GM19467 (cell line): ENCODE data around the gene MAP3K7CL.
"Not testable (repeated sequence)": the region's sequence is repeated elsewhere in the genome, so short reads cannot be mapped to it uniquely, and the experiment has no call there.

Experiments used
- ATAC-seq: cut with Tn5 transposase; IDR thresholded peaks from one replicate; pipeline ENCODE4 v1.9.1; 2021; ENCODE audit warnings: mild to moderate bottlenecking, moderate library complexity; ENCODE audit not compliant: unreplicated experiment

Gene MAP3K7CL

GRCh38 chr21:29133241-29133640 is 2.8 kb downstream of the MAP3K7CL start:
- ATAC-seq, result no peak

GRCh38 chr21:29133796-29134195 is 3.4 kb downstream of the MAP3K7CL start:
- no peak for ATAC-seq

- ATAC-seq, result no peak
Measured at GRCh38 chr21:29135481-29135880, 5.0 kb downstream of the MAP3K7CL start.

- no peak for ATAC-seq
Measured at GRCh38 chr21:29136033-29136432, 5.6 kb downstream of the MAP3K7CL start.

GRCh38 chr21:29144736-29145353 is 14.4 kb downstream of the MAP3K7CL start:
- ATAC-seq, result no peak

- ATAC-seq, result no peak
Measured at GRCh38 chr21:29145354-29145782, 14.9 kb downstream of the MAP3K7CL start.

GRCh38 chr21:29145852-29146453 is 15.5 kb downstream of the MAP3K7CL start:
- ATAC-seq, result no peak

- ATAC-seq, result no peak
Measured at GRCh38 chr21:29146726-29147125, 16.3 kb downstream of the MAP3K7CL start.

- ATAC-seq, result no peak
Measured at GRCh38 chr21:29148530-29148929, 18.1 kb downstream of the MAP3K7CL start.

- ATAC-seq, result no peak
Measured at GRCh38 chr21:29149808-29150425, 19.5 kb downstream of the MAP3K7CL start.

GRCh38 chr21:29151931-29152330 is 21.5 kb downstream of the MAP3K7CL start:
- ATAC-seq, result no peak

- ATAC-seq, result no peak
Measured at GRCh38 chr21:29152916-29153315, 22.5 kb downstream of the MAP3K7CL start.

GRCh38 chr21:29154270-29154669 is 23.8 kb downstream of the MAP3K7CL start:
- no peak for ATAC-seq

GRCh38 chr21:29155118-29155932 is 24.9 kb downstream of the MAP3K7CL start:
- no peak for ATAC-seq

- ATAC-seq, result no peak
Measured at GRCh38 chr21:29155933-29156260, 25.5 kb downstream of the MAP3K7CL start.

- ATAC-seq, result no peak
Measured at GRCh38 chr21:29157080-29157479, 26.6 kb downstream of the MAP3K7CL start.

- no peak for ATAC-seq
Measured at GRCh38 chr21:29159842-29160241, 29.4 kb downstream of the MAP3K7CL start.

GRCh38 chr21:29162825-29163224 is 32.4 kb downstream of the MAP3K7CL start:
- not testable (repeated sequence) for ATAC-seq

- ATAC-seq, result no peak
Measured at GRCh38 chr21:29163341-29164115, 33.1 kb downstream of the MAP3K7CL start.

- ATAC-seq, result no peak
Measured at GRCh38 chr21:29164323-29164942, 34.0 kb downstream of the MAP3K7CL start.
